Body of pancreas (tissue), 4 donors: ENCODE measurements around the gene ZNF91. TPM values are rescaled to one million over a fixed set of nuclear protein-coding genes. Genes with fewer than 3 reads are reported as not detected.
A peak's percentile ranks its signal among the peaks of the same experiment; 100 is the strongest.

Experiments
- ATAC-seq: fragments of 150-250 bp; one replicate; pipeline ENCODE4 v1.9.1; 2016
- DNase-seq, 4 donors: peaks; one replicate each; pipeline ENCODE4 v3.0.0-alpha.2; 2019
- H3K27ac ChIP-seq, 4 donors: fragments of 200-600 bp; sonication (generic); 1 replicate in 3 of 4; 2 replicates in 1 of 4; pipeline versions ENCODE4 v1.5.1 to v1.6.1; 2016 to 2019; ENCODE audit warnings: mild to moderate bottlenecking in 1 of 4, mixed read lengths in 1 of 4, moderate library complexity in 1 of 4
- H3K27me3 ChIP-seq, 2 donors: fragments of 200-600 bp; sonication (generic); one replicate each; pipeline ENCODE4 v1.6.0; 2016; ENCODE audit warnings: mild to moderate bottlenecking in 1 of 2
- H3K36me3 ChIP-seq, 2 donors: fragments of 200-600 bp; sonication (generic); replicated peaks in 1 of 2; 2 replicates each; pipeline ENCODE4 v1.5.1; 2016; ENCODE audit warnings: low read depth in 2 of 2; ENCODE audit not compliant: insufficient read depth in 1 of 2
- H3K4me1 ChIP-seq: fragments of 200-600 bp; sonication (generic); one replicate; pipeline ENCODE4 v1.6.0; 2016
- H3K4me3 ChIP-seq, 2 donors: fragments of 200-600 bp; sonication (generic); 1 replicate in 1 of 2; 2 replicates in 1 of 2; pipeline ENCODE4 v1.5.1; 2016 to 2019
- H3K9me3 ChIP-seq, 3 donors: fragments of 200-600 bp; sonication (generic); 1 replicate in 2 of 3; 2 replicates in 1 of 3; pipeline ENCODE4 v1.5.1; 2016
- POLR2A ChIP-seq, 3 donors: fragments of 450-650 bp; IDR thresholded peaks; one replicate each; pipeline ENCODE4 v1.6.1; 2016; ENCODE audit warnings: antibody characterized with exemption in 3 of 3, mild to moderate bottlenecking in 2 of 3
- WGBS, 2 donors: methylation state at CpG; one replicate each; pipeline ENCODE4 v1.1.5; 2017; 5-methylcytosine and 5-hydroxymethylcytosine counted together
- intact Hi-C: fragments of 100-400 bp; cut with DNase I; formaldehyde crosslinking; loops from one replicate; pipeline ENCODE4 v1.15.1; 2023
- total RNA-seq, 2 donors: library from RNA; depleted of rRNA; stranded (reverse); fragments of >200 nt; gene quantifications; one replicate each; pipeline ENCODE4 v1.1.0, GENCODE V29; 2016
- TF ChIP-seq, protein P1 (sequence below), 7 experiments: fragments of 450-650 bp in 4 of 7; fragments of 200-600 bp in 3 of 7; sonication (generic) in 3 of 7; IDR thresholded peaks; one replicate each; pipeline ENCODE4 v1.5.1; 2016 to 2019; ENCODE audit warnings: antibody characterized with exemption in 7 of 7

Gene ZNF91
- total RNA-seq, result 10 to 100 TPM; 43.3 to 51.1 TPM

- H3K4me1 ChIP-seq, result peaks cover 46% of the 10 kb centered on the region
- H3K27me3 ChIP-seq, result no peaks in the 10 kb centered on the region
- peak; percentile 81 to 97 (median 95) for TF ChIP-seq POLR2A (IDR thresholded peaks at IDR 0.05)
- TF ChIP-seq, protein P1, sequence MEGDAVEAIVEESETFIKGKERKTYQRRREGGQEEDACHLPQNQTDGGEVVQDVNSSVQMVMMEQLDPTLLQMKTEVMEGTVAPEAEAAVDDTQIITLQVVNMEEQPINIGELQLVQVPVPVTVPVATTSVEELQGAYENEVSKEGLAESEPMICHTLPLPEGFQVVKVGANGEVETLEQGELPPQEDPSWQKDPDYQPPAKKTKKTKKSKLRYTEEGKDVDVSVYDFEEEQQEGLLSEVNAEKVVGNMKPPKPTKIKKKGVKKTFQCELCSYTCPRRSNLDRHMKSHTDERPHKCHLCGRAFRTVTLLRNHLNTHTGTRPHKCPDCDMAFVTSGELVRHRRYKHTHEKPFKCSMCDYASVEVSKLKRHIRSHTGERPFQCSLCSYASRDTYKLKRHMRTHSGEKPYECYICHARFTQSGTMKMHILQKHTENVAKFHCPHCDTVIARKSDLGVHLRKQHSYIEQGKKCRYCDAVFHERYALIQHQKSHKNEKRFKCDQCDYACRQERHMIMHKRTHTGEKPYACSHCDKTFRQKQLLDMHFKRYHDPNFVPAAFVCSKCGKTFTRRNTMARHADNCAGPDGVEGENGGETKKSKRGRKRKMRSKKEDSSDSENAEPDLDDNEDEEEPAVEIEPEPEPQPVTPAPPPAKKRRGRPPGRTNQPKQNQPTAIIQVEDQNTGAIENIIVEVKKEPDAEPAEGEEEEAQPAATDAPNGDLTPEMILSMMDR (IDR thresholded peaks at IDR 0.05), result no peak
- no peaks in the 10 kb centered on the region for H3K9me3 ChIP-seq
- H3K36me3 ChIP-seq, result no peaks in the 10 kb centered on the region
- H3K4me3 ChIP-seq, result peak within 1 kb of the TSS; percentile 70 to 85
- H3K27ac ChIP-seq, result peak within 1 kb of the TSS; percentile 77 to 98 (median 96)
- intact Hi-C loops, result no loop called here
- ATAC-seq (peak; percentile 97), DNase-seq (peak; percentile 94 to 97 (median 96))
- 0% methylated on average over 9 to 32 of the region's 32 CpGs for WGBS, 2 donors
These were observed at the start of gene ZNF91 for GRCh38 chr19:23395041-23395721. ZNF91 (minus strand) TSS chr19:23395471; CDS start chr19:23395354, 117 bp downstream.

- Histone ChIP-seq H3K4me3 (no peak overlapping the region), H3K36me3 (no peaks in the 10 kb centered on the region), H3K27me3 (no peaks in the 10 kb centered on the region), H3K9me3 (no peaks in the 10 kb centered on the region), H3K4me1 (no peaks in the 10 kb centered on the region), H3K27ac (no peak overlapping the region)
- 59 to 67% methylated on average over 9 of the region's 9 CpGs for WGBS, 2 donors
- intact Hi-C loops, result no loop called here
- no peak for DNase-seq
- ATAC-seq, result no peak
- TF ChIP-seq, protein P1 (IDR thresholded peaks at IDR 0.05), result peak in 3 of 7 experiments; percentile 1 to 18 (median 11)
- TF ChIP-seq POLR2A (IDR thresholded peaks at IDR 0.05), result no peak
These were observed 45.5 kb upstream of the ZNF91 start for GRCh38 chr19:23440791-23441190.

DNA sequence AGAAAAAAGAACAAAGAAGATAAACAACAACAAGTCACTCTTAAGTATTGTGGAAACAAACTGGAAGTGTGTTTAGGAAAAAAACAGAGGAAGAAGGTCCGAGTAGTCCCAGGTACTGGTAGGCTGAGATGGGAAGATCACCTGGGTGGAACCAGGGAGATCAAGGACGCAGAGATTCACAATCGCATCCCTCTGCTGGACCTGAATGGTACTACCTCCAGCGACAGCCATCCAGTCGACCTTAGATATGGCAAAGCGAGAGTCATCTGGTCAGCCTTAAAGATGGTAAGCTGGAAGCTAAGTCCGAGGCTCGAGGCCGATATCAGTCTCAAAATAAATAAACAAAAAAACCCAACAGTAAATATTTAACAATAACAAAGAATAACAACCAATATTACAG is 44.9 kb upstream of the ZNF91 start:
- intact Hi-C loops, result no loop called here
- no peaks in the 10 kb centered on the region for H3K27me3 ChIP-seq
- no peak overlapping the region for H3K4me3 ChIP-seq
- no peaks in the 10 kb centered on the region for H3K36me3 ChIP-seq
- no peaks in the 10 kb centered on the region for H3K9me3 ChIP-seq
- no peak for TF ChIP-seq POLR2A (IDR thresholded peaks at IDR 0.05)
- TF ChIP-seq, protein P1 (IDR thresholded peaks at IDR 0.05), result no peak
- H3K4me1 ChIP-seq, result no peaks in the 10 kb centered on the region
- DNase-seq (no peak), ATAC-seq (no peak)
- 71 to 72% methylated on average over 9 of the region's 9 CpGs for WGBS, 2 donors
- H3K27ac ChIP-seq, result no peak overlapping the region

- ATAC-seq (no peak), DNase-seq (no peak)
- intact Hi-C loops, result no loop called here
- no peaks in the 10 kb centered on the region for H3K9me3 ChIP-seq
- no peaks in the 10 kb centered on the region for H3K36me3 ChIP-seq
- H3K4me1 ChIP-seq, result no peaks in the 10 kb centered on the region
- WGBS, 2 donors, result 77 to 84% methylated on average over 8 of the region's 8 CpGs
- H3K4me3 ChIP-seq, result no peak overlapping the region
- no peaks in the 10 kb centered on the region for H3K27me3 ChIP-seq
- no peak overlapping the region for H3K27ac ChIP-seq
- TF ChIP-seq, protein P1 (IDR thresholded peaks at IDR 0.05), result no peak
- no peak for TF ChIP-seq POLR2A (IDR thresholded peaks at IDR 0.05)
These were observed 44.4 kb upstream of the ZNF91 start for GRCh38 chr19:23439623-23440022.

DNA sequence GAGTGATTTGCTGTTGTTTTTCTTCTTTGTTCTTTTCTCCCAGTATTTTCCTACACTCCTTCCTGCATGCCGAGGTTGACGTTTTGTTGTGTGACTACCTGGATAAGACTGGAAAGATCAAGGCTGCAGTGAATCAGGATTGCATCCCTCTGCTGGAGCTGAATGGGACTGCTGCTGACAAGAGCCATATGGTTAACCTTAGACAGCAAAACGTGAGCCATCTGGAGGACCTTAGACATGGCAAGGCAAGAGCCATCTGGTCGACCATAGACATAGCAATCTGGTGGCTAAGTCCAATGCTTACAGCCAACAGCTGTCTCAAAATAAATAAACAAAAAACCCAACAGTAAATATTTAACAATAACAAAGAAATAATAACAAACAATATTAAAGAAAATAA is 42.6 kb upstream of the ZNF91 start:
- WGBS, 2 donors, result 57 to 65% methylated on average over 4 of the region's 4 CpGs
- no peaks in the 10 kb centered on the region for H3K27me3 ChIP-seq
- DNase-seq (no peak), ATAC-seq (no peak)
- TF ChIP-seq POLR2A (IDR thresholded peaks at IDR 0.05), result no peak
- TF ChIP-seq, protein P1 (IDR thresholded peaks at IDR 0.05), result no peak
- H3K27ac ChIP-seq, result no peak overlapping the region
- H3K4me3 ChIP-seq, result no peak overlapping the region
- H3K9me3 ChIP-seq, result no peaks in the 10 kb centered on the region
- H3K4me1 ChIP-seq, result no peaks in the 10 kb centered on the region
- H3K36me3 ChIP-seq, result no peaks in the 10 kb centered on the region
- intact Hi-C loops, result no loop called here
